GM18507 (cell line): ENCODE results near the gene TRIM62.
"Not testable (repeated sequence)": the region's sequence is repeated elsewhere in the genome, so short reads cannot be mapped to it uniquely, and the experiment has no call there.

Source experiments
- DNase-seq: peaks from one replicate; pipeline ENCODE4 v3.0.0; 2011; ENCODE audit warnings: low read depth; ENCODE audit not compliant: insufficient read length; ENCODE audit errors: extremely low spot score
- FAIRE-seq: peaks from 2 replicates; lab custom pipeline; 2011; peaks lifted over from hg19 to GRCh38; lab: Jason Lieb, UNC

TRIM62 gene

GRCh38 chr1:33119532-33120217 is 62.2 kb downstream of the TRIM62 start:
- peak; percentile 56 for FAIRE-seq
- no peak for DNase-seq

- no peak for FAIRE-seq
Observed at GRCh38 chr1:33119050-33119449, 62.8 kb downstream of the TRIM62 start.

GRCh38 chr1:33118274-33118673 is 63.6 kb downstream of the TRIM62 start:
- FAIRE-seq (no peak), DNase-seq (no peak)

More at GRCh38 chr1:33119050-33119449, 62.8 kb downstream of the TRIM62 start:
- no peak for DNase-seq

- FAIRE-seq: no peak
Observed at GRCh38 chr1:33117440-33118085, 64.3 kb downstream of the TRIM62 start.

GRCh38 chr1:33111965-33112364 is 69.9 kb downstream of the TRIM62 start:
- DNase-seq: no peak
- FAIRE-seq: no peak

More at GRCh38 chr1:33117440-33118085, 64.3 kb downstream of the TRIM62 start:
- no peak for DNase-seq

GRCh38 chr1:33110477-33110876 is 71.4 kb downstream of the TRIM62 start:
- DNase-seq: no peak
- FAIRE-seq: no peak

- not testable (repeated sequence) for DNase-seq, FAIRE-seq
Observed at GRCh38 chr1:33100119-33100415, 81.8 kb downstream of the TRIM62 start.

GRCh38 chr1:33099290-33100118 is 82.3 kb downstream of the TRIM62 start:
- no peak for DNase-seq
- FAIRE-seq: peak; percentile 67

- no peak for DNase-seq
- FAIRE-seq: no peak
Observed at GRCh38 chr1:33098371-33098770, 83.5 kb downstream of the TRIM62 start.

GRCh38 chr1:33097762-33098161 is 84.1 kb downstream of the TRIM62 start:
- DNase-seq (no peak), FAIRE-seq (no peak)

- FAIRE-seq: no peak
- DNase-seq: no peak
Observed at GRCh38 chr1:33097137-33097611, 84.7 kb downstream of the TRIM62 start.

- no peak for DNase-seq
- FAIRE-seq: no peak
Observed at GRCh38 chr1:33096363-33097005, 85.4 kb downstream of the TRIM62 start.
